ENCODE measurements around the gene GEMIN4.

Gene GEMIN4

DNA sequence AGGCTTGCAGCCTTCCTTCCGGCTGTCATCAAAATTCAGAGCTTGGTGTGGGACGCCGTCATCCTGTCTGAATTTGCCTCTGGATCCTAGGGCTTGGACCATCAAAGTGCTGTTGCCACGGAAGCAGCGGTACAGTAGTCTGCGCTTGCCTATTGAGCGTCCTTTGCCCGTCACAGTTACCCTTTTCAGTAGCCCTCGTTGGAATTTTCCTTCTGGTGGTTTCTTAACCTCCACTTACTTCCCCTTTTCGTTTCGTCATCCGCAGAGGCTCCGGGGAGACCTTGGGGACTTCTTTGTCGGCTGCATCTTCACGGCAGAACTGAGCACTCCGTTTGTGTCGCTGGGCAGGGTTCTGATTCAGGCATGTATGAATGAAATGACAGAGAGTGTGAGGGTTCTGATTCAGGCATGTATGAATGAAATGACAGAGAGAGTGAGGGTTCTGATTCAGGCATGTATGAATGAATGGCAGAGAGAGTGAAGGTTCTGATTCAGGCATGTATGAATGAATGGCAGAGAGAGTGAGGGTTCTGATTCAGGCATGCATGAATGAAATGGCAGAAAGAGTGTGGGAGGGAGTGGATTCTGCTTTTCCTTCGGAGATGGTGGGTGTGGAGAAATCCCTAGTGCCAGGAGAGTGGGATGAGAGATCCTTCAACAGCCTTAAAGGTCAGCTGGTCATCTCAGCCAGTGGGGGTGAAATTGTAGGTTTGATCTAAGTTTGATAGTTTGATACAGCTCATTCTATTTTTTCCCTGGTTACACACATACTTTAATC is 11.6 kb downstream of the GEMIN4 start:
- DNase-seq, result no peak

DNA sequence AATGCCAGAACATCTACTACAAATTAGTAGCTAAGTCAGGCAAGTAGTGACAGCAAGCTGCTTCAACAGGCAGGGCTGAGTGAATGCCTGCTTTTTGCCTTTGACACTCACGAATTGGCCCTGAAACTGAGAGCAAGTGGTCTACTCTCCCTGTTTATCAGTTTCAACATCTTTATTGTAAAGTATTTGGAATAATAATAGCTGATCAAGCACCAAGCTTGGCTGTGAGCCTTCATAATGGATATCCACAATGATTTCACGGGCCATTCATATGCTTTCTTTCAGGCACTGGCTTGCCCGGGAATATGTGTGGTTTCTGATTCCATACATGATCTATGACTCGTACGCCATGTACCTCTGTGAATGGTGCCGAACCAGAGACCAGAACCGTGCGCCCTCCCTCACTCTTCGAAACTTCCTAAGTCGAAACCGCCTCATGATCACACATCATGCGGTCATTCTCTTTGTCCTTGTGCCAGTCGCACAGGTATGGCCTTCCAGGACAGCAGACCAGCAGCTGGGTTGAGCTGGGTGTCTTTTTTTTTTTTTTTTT is 14.4 kb downstream of the GEMIN4 start:
- DNase-seq, result no peak

DNA sequence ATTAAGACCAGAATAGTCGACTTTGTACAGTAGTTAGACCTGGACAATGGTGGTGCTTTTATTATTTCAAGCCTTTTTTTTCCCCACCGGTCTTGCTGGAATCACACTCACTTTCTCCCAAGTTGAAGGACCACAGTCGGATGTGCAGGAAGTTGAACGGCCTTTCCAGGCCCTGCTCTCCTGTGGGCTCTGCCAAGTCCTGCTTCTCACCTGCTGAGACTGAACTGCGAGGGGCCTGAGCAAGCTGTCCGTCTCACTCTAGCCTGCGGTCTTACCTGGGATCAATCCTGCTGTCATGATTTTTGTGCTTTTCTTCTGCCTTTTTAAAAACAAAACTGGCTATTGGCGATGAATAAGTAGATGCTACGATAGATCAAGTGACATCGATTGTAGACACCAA is 18.3 kb downstream of the GEMIN4 start:
- no peak for DNase-seq

DNA sequence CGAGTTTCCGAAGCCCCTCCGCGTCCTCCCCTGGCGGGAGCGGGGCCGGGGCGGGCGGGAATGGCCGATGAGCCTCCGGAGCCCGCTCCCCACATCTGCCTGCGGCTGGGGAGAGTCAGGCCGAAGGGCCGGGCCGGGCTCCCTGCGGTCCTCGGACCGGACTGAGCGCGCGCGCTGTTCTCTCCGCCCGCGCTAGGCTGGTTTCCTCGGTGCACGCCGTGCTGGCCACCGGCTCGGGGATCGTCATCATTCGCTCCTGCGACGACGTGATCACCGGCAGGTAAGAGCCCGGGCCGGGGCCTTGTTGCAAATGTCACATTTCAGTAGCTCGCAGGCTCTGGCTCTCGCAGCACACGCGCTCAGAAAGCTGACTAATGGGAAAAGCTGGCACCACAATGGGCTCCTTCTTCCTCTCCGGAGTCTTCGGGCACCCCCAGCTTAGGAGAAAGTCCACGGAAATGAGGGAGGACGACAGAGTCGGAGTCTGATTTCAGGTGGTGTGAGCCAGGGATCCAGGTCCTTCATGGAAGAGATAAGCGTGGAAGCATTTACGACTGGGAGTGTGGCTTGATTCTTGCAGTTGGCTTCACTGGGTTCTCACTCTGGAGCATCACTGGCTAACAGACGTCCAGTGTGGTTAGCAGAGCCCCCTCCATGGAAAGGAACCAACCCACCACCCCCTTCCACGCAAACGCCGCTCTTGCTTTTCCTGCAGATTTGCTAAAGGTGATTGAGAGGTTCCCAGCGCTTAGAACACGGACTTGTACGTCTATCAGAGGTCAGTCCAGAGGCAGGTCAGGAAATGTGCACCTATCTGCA is 19.0 kb downstream of the GEMIN4 start:
- no peak for DNase-seq

DNA sequence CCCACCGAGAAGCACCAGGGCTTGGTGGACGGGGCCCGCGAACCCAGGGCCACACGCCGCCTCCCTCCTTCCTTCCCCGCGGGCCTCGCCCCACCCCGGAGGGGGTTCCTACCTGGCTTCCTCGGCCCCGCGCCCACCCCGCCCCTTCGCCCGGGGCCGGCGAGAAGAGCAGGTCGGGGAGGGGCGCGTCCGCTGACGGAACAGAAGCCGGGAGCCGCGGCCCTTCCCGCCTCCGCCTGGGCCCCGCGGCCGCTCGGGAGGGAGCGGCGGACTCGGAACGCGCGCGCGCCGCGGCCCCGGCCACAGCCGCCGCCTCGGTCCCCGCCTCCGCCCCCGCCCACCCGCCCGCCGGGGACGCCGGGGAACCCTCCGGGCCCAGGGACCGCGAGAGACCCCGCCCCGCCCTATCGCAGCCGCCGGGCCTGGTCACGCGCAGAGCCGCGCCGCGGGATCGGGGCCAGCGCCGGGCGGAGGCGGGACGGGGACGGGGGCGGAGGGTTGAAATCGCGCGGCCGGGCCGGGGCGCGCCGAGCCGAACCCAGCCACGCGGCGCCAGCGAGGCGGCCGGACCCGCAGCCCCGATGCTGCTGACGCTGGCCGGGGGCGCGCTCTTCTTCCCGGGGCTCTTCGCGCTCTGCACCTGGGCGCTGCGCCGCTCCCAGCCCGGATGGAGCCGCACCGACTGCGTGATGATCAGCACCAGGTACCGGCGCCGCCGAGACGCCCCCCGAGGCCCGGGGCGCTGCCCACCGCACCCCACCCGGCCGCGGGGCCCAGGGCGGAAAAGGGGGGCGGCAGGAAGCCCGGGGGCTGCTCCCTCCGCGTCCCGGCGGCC is 19.8 kb downstream of the GEMIN4 start, which contains the start of gene TLCD3A:
Gene TLCD3A (plus strand): TSS at position 530 of the 835 bp plus-strand sequence. CDS start 52 bp downstream, at position 582.
- peak in 1 of 2 experiments; percentile 31 for DNase-seq

DNA sequence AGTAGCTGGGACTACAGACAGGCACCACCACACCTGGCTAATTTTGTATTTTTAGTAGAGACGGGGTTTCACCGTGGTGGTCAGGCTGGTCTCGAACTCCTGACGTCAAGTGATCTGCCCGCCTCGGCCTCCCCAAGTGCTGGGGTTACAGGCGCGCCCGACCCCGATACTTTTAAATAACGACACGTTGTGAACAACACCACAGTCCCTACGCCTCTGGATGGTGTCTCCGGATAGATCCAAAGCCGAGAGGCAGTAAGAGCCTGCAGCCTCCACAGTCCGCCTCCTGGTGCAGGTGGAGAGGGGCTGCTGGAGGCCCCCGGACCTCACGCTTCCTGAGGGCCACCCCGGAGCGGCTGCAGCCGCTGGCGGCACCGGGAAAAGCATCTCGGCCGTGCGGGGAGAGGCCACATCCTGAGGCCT is 20.4 kb downstream of the GEMIN4 start:
- no peak for DNase-seq

DNA sequence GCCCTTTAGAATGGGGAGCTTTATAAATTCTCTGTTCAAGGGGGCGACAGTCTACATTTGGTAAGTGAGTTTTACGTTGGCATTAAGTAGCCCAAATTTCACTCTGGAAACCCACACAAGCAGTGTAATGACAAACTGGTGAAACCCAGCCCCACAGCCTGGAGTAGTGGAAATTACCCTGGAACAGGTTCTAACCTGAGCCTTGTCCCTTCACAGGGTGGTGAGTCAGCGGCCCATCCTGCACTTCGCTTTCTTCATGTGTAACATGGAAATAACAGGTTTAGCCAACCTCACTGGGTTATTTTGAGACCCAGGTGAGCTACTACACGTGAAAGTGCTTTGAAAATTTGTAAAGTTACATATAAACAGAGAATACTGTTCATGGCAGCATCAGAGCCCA is 23.2 kb downstream of the GEMIN4 start:
- DNase-seq, result no peak

DNA sequence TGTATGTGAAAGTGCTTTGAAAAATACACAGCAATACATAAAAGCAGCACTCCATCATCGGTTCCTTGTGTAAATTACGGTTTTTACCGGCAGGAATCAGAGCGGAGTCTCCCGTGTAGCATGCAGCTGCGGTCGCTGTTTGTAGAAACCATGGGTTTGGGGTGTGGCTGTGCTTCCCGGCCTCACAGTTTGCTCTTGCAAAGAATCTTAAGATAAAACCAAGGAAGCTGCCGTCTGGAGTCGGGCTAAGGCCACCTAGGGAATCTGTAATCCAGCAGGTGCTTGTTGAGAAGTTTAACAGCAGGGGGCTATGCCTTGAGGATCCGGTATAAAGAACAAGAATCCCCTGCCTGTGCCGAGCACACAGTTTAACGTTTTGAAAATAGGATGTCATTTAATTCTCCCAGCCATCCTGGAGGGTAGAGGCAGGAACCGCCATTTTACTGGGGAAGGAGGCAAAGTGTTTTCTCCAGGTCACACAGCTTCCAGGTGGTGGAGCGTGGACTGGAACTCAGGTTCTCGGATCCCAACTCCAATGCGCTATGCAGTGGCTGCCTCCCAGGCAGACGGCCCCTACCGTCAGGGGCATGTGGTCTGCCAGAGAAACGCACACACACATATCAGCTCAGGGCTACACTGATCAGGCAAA is 25.7 kb downstream of the GEMIN4 start:
- DNase-seq, result no peak

DNA sequence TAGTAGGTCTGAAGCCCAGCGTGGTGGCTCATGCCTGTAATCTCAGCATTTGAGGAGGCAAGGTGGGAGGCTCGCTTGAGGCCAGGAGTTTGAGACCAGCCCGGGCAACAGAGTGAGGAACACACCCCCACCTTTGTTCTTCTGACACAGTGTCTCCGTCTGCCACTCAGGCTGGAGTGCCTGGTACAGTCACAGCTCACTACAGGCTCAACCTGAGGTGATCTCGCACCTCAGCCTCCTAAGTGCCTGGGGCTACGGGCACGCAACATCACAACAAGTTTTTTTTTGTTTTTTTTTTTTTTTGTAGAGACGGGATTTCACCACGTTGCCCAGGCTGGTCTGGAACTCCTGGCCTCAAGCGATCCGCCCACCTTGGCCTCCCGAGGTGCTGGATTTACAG is 26.3 kb downstream of the GEMIN4 start:
- DNase-seq, result no peak

DNA sequence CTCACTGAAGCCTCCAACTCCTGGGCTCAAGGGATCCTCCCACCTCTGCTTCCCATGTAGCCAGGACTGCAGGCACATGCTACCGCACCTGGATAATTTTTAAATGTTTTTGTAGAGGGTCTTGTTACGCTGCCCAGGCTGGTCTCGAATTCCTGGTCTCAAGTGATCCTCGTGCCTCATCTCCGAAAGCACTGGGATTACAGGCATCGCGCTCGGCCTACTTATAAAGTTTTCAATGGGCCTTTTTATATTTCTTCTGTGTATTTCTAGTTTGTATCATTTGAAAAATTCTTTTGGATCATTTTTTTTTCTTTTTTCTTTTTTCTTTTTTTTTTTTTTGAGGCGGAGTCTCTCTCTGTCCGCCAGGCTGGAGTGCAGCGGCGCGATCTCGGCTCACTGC is 27.0 kb downstream of the GEMIN4 start:
- no peak for DNase-seq

DNA sequence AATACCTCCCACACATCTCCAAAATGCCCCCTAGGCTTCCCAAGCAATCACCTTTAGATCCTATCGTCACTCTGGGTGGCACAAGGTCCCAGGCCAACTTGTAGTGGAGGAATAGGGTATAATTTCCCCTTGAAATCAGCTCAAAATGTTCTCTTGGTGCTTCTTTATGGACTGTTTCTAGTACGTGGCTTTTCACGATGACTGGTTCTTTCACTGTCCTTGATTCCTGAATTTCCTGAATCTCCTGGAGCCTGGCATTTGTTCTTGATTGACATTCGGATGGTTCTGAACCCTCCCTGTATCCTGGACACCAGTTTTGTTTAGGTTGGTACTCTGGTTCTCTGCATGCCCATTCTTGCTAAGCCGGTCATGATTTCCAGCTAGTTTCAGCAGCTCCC is 30.5 kb downstream of the GEMIN4 start:
- peak in 1 of 2 experiments; percentile 16 for DNase-seq

DNA sequence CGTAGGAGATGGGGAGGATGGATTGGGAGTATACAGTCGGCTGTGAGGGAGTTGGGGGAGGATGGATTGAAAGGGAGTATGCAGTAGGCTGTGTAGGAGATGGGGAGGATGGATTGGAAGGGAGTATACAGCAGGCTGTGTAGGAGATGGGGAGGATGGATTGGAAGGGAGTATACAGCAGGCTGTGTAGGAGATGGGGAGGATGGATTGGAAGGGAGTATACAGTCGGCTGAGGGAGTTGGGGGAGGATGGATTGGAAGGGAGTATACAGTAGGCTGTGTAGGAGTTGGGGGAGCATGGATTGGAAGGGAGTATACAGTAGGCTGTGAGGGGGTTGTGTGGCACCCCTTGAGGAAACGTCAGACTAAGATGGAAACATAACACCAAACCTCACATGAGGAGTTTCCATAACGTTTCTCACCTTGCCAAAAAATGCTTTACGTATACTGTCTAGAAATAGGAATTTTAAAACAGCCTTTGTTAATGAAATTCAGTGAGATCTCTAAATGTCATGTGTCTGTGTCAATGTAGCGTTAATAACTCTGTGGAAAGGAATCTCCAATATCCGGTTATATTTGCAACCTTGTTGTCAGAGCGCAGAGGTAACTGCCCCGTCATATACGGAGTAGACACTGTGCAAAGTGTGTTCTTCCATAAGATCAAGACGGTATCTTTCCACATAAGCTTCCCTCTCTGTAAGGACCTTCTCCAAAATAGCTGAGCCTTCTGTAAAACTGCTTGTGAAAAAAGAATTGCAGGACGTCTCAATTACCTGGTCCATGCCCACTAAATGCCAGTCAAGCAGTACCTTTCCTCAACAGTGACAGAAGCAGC is 31.1 kb downstream of the GEMIN4 start:
- no peak for DNase-seq

DNA sequence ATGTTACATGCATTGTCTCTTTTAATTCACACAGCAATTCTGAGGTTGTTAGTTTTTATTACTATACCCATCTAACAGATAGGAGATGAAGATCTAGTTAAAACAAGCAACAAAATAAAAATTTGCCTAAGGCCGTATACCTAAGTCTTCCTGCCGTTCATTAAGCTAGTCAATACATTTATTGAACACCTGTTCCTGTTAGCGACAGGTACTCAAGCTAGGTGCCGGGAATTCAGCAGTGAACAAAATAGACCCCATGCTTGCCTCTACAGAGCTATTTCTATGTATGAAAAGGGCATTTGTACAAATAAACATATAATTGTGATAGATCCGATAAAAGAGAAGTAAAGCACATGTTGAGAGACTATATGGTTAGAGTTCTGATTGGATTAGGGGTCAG is 34.0 kb downstream of the GEMIN4 start:
- no peak for DNase-seq

DNA sequence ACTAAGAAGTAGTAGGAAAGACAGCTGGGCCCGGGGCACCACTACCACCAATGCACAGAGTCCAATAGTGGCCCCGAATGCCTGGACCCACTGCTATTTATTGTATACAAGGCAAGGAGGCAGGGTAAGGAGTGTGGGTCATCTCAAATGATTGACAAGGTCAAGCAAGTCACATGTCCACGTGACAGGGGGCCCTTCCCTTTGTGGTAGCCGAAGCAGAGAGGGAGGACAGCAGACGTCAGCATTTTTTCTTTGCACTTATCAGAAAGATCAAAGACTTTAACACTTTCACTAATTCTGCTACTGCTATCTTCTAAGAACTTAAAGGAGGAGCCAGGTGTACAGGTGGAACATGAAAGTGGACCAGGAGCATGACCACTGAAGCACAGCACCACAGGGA is 43.9 kb downstream of the GEMIN4 start:
- DNase-seq, result no peak

DNA sequence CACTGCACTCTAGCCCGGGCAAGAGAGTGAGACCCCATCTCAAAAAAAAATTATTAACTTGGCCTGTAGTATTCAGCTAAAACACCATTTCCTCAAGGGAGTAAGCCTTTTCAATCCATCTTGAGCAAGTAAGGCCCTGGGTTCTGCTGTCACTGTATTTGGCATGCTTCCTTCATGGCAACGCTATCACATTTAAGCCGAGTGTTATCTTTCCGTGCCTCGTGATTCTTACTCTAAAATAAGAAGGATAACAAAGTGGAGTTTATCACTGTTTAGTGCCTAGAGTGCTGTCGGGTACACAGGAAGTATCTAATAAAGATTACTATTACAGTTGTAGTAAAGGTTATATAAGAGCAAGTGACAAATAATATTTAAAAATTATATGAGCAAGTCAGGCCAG is 46.2 kb downstream of the GEMIN4 start:
- no peak for DNase-seq

DNA sequence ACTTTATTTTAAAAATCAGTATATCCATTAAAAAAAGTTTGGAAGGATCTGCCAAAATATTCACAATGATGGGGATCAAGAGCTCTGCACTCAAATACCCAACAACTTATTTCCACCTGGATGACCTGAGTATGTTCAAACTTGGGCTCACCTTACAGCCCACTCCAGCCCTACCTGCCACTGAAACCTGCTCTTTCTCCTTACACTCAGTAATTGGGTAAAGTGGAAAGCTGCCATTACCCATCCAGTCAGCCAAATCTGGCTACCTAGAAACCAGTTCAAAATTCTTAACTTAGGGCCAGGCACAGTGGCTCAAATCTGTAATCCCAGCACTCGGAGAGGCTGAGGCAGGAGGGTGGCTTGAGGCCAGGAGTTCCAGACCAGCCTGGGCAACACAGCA is 47.1 kb downstream of the GEMIN4 start:
- DNase-seq, result no peak

DNA sequence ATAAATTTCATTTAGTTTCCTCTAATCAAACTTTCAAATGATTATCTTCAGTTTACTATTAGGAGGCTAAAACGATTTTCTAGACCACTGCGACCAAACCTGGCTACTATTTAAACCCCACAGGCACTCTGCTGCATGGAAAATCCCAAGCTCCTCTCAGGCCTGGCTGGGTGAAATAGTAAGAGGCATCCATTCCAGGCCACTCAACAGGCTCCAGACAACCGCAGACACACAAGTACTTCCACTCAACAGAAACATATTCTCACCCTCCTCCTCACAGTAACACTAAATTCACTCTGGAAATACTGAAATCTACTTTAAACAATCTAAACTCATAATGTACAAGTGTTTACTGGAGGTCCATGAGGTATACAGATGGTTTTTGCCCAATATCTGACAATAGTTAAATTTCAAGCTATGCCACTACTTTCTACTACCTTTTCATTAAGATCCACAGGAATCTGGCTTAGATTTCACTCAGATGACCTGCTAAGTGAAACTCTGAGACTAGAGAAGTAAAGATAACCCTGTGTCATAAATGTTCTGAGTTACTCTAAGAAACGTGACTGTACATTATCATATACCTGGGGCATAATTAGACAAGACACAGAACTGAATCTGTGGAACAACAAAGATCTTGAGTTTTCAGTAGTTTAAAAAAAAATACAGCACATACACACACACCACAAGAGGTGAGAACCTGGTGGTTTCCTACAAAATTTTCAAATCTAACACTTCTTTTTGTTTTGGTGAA is 47.8 kb downstream of the GEMIN4 start:
- DNase-seq, result no peak

DNA sequence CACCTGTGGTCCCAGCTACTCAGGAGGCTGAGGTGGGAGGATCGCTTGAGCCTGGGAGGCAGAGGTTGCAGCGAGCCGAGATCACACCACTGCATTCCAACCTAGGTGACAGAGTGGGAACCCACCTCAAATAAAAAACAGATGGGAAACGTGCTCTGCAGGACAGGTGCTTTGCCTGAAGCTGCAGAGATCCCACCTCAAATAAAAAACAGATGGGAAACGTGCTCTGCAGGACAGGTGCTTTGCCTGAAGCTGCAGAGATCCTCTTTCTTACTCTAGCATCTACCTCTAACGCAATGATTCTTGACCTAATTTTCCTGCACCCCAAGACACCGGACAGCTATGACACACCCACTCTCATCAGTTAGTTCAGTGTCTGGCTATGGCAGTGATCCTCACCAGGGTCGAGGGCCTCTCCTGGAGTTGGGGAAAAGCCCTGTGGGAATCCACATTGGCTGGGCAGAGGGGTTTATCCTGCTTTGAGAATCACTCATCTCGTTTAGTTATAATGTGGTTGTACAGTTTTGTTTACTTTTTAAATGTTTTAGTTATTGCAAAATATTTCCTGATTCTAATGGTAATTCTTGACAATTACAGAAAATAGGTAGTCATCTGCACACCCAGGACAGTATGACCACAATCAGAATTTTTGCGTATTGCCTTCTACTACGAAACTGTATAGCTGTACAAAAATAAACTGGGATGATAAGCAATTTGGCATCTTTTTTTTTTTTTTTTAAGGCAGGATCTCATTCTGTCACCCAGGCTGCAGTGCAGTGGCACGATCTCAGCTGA is 48.8 kb downstream of the GEMIN4 start:
- DNase-seq, result no peak

DNA sequence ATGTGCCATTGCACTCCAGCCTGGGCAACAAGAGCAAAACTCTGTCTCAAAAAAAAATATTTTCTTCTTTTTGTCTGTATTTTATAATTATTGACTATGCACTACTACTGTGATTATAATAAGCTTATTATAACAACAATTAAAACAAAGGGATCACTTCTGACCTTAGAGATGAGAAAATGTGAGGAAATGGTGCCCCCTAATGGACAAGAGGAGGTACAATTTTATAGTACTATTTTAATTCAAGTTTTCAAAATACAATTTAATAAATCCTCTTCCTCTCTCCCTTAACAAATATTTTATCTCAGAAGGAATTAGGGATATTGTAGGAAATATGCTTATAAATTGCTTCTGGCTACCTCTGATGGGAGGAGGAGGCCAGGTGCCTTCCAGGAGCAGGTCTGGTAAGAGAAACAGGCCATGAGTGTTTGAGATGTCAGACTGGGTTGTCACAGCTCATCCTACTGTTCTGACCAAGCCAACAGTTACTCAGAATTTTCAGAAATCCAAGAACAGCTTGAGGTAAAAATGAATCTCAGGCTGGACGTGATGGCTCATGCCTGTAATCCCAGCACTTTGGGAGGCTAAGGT is 51.5 kb downstream of the GEMIN4 start:
- peak in 1 of 2 experiments; percentile 51 for DNase-seq

All from SW 1271 (cell line).